ENCODE data around the gene AIFM3. TPM values are rescaled to one million over a fixed set of nuclear protein-coding genes. Genes with fewer than 3 reads are reported as not detected.

AIFM3 gene
- total RNA-seq, 2 donors from 2014 or later, result 76.9 to 156 TPM

DNA sequence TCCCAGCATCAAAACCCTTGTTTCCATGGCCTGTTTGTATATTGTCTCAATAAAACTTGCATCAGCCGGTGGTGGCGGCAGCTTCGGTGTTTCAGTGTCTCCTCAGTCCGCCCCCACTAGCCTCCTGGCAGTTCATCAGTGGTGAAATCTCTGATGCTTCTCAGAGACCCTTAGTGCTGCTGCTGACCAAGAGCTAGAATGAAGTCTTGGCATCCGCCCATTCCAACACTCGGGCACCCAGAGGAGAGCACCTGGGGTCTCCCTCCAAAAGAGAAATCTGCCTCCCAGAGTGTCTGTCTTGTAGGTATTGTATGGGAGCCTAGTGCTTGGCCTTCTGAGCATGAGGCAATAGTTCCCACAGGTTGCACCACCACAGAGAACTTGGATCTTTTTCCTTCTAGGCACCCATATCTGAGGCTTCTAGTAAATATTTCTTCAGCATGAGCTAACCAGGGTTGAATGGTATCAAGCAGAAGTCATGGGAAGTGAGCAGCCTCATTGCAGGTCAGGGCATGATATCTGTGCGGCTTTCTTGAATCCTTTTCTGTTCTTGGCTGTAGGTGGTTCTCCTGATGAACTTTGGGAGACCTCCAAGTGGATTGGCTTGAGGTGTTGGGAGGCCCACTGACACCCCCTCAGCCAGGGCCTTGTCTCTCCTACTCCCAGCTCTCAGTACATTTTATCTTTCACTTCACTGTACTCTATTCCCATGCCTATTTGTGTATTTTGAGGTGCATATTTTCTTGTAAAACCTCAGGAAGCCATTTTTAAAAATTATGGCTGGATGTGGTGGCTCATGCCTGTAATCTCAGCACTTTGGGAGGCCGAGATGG, 13.2 kb upstream of the AIFM3 start:
- H3K9me3 ChIP-seq, result no peaks in the 10 kb centered on the region
- intact Hi-C loops (cut with DNase I), result loop anchor here (5.0 kb wide), 1 partner anchor 37 kb away; the partner anchor contains the start of gene CRKL
- H3K4me1 ChIP-seq, result peaks cover 17% of the 10 kb centered on the region
- no peaks in the 10 kb centered on the region for H3K36me3 ChIP-seq
- no peak for DNase-seq
- H3K27me3 ChIP-seq, result no peaks in the 10 kb centered on the region
- TF ChIP-seq CTCF (IDR thresholded peaks at IDR 0.05), result no peak
- H3K4me3 ChIP-seq, result no peak overlapping the region
- H3K9ac ChIP-seq (ENCODE audit: low read depth in 2 of 2, low read length in 2 of 2), result peak overlapping the region in 1 of 2 donors; percentile 73
- peak overlapping the region; percentile 78 for H3K27ac ChIP-seq

GRCh38 chr22:20955548-20955947, 11.5 kb upstream of the AIFM3 start:
- Histone ChIP-seq H3K27ac (peak overlapping the region; percentile 88), H3K9me3 (no peaks in the 10 kb centered on the region), H3K9ac (ENCODE audit: low read depth in 2 of 2, low read length in 2 of 2) (peak overlapping the region in 1 of 2 donors; percentile 89), H3K36me3 (no peaks in the 10 kb centered on the region), H3K4me1 (peaks cover 18% of the 10 kb centered on the region), H3K27me3 (no peaks in the 10 kb centered on the region), H3K4me3 (no peak overlapping the region)
- intact Hi-C loops (cut with DNase I), result no loop called here
- TF ChIP-seq CTCF (IDR thresholded peaks at IDR 0.05), result no peak
- no peak for DNase-seq

DNA sequence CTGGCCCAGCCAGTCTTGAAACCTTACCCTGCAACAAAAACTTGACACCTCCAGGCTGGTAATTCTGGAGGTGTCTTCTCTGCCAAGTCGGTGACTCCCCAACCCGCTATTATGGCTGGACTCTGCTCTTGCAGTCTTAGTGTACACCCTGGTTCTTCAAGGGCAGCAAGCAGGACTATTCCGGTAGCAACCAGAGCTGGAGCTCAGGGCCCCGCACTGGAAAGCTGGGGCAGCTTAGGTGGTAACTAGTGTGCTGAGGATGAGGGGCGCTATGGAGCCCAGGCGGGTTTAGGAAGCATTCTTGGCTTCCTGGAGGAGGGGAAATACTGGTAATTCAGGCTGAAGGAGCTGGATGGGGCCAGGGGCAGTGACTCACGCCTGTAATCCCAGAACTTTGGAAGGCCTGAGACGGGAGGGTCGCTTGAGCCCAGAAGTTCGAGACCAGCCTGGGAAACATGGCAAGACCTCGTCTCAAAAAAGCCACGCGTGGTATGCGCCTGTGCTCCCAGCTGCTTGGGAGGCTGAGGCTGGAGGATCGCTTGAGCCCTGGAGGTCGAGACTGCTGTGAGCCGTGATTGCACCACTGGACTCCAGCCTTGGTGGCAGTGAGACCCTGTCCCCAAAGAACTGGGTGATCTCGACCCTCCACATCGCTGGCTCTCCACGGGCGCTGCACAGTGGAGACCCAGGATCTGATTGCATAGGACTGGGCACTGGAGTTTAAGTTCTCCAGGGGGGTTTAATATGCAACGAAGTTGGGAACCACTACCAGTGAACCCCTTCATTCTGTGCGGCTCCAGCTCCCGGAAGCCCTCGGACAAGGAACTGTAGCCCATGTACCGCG, 10.6 kb upstream of the AIFM3 start:
- intact Hi-C loops (cut with DNase I), result no loop called here

DNA sequence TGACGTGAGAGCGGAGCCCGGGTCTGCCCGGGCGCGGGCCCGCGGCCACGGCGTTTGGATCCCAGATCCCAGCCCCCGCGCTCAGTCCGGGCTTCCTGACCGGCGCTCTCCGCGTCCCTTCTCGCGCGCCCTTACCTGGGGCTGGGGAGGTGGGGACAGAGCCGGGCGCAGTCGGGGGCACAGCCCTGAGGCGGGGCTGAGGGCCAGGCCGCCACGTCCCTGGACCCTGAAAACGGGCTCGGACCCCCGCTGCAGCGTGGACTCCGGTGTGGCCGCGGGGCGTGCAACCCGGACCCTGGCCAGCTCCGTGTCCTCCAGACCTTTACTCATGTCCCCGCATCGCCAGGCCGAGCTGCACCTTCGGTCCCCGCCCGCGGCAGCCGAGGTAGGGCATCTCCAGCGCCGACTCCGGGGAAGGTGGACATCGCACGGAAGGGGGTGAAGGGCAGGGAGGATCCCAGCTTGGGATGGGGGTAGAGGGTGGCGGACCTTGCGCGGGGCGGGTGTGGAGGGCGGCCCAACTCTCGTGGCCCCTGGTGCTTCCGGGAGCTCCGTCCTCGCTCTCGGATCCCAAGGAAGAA, 9.9 kb upstream of the AIFM3 start:
- H3K4me1 ChIP-seq, result peaks cover 6% of the 10 kb centered on the region
- no peaks in the 10 kb centered on the region for H3K27me3 ChIP-seq
- no peak for DNase-seq
- H3K9ac ChIP-seq (ENCODE audit: low read depth in 2 of 2, low read length in 2 of 2), result peak overlapping the region; percentile 88 to 89
- H3K4me3 ChIP-seq, result peak overlapping the region; percentile 73
- intact Hi-C loops (cut with DNase I), result no loop called here
- H3K27ac ChIP-seq, result peak overlapping the region; percentile 88
- H3K36me3 ChIP-seq, result no peaks in the 10 kb centered on the region
- TF ChIP-seq CTCF (IDR thresholded peaks at IDR 0.05), result no peak
- H3K9me3 ChIP-seq, result no peaks in the 10 kb centered on the region

More for the DNA sequence above, 10.6 kb upstream of the AIFM3 start:
- H3K9ac ChIP-seq (ENCODE audit: low read depth in 2 of 2, low read length in 2 of 2), result peak overlapping the region; percentile 88 to 89
- TF ChIP-seq CTCF (IDR thresholded peaks at IDR 0.05), result no peak
- no peaks in the 10 kb centered on the region for H3K27me3 ChIP-seq
- H3K9me3 ChIP-seq, result no peaks in the 10 kb centered on the region
- H3K36me3 ChIP-seq, result no peaks in the 10 kb centered on the region
- H3K4me1 ChIP-seq, result peaks cover 11% of the 10 kb centered on the region
- peak overlapping the region; percentile 88 for H3K27ac ChIP-seq
- H3K4me3 ChIP-seq, result peak overlapping the region; percentile 73
- DNase-seq, result peak; percentile 89
